BLaER1 (cell line): ENCODE results near the gene CLEC4M.
A peak's percentile ranks its signal among the peaks of the same experiment; 100 is the strongest.

Experiments
- H3K27ac ChIP-seq: shearing (Covaris generic); formaldehyde crosslinking; 2 replicates; pipeline ENCODE4 v1.8.1; 2022
- H3K27me3 ChIP-seq: shearing (Covaris generic); formaldehyde crosslinking; 2 replicates; pipeline ENCODE4 v1.8.1; 2022
- H3K36me3 ChIP-seq: shearing (Covaris generic); formaldehyde crosslinking; 2 replicates; pipeline ENCODE4 v1.8.1; 2022
- H3K4me1 ChIP-seq: shearing (Covaris generic); formaldehyde crosslinking; 2 replicates; pipeline ENCODE4 v1.8.1; 2022
- H3K4me2 ChIP-seq: shearing (Covaris generic); formaldehyde crosslinking; 2 replicates; pipeline ENCODE4 v1.8.1; 2022
- H3K4me3 ChIP-seq: shearing (Covaris generic); formaldehyde crosslinking; 2 replicates; pipeline ENCODE4 v1.8.1; 2022
- H3K9ac ChIP-seq: shearing (Covaris generic); formaldehyde crosslinking; 2 replicates; pipeline ENCODE4 v1.8.1; 2022
- H3K9me3 ChIP-seq: shearing (Covaris generic); formaldehyde crosslinking; 2 replicates; pipeline ENCODE4 v1.8.1; 2022
- H4K20me1 ChIP-seq: shearing (Covaris generic); formaldehyde crosslinking; 2 replicates; pipeline ENCODE4 v1.8.1; 2022
- Cebpa-rat ChIP-seq: shearing (Covaris generic); IDR thresholded peaks from 2 replicates; pipeline ENCODE4 v1.8.1; 2022

Gene CLEC4M

DNA sequence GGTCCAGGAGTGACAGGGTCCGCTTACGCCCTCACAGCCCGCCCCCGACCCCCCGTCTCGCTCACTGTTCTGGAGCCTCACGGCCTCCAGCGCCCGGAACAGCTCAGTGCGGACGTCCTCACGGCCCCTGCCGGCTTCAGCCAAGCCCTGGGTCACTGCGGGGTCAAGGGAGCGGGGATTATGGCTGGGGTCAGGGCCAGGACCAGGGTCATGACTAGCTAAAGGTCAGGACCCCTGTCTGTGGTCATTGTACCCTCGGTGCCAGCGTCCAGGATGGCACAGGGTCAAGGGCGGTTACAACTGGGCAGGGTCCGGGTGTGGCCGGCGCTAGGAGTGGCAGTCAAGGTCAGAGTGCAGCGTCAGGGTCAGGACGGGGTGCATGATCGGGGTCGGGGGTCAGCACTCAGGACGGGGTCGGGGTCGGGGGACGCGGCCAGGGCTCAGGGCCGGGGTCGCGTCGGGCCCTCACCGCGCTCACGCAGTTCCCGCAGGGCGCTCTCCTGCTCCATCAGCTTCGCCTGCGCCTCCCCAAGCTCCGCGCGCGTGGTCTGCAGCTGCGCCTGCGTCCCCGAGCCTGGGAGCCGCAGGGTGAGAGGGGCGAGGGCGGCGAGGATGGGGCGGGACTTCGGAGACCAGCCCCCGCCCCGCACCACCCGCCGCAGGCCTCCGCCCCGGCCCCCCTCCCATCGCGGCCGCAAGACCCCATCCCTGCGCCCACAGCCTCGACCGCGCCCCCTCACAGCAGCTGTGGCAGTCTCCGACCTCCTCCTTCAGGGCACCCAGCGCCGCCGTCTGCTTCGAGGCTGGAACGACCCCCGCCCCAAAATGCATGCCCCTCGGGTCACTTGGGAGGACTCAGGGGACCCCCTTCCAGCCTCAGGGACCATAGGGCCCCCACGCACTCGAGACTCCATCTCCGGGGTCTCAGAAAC lies 32.5 kb upstream of the CLEC4M start:
- TF ChIP-seq Cebpa-rat = no peak
- Histone ChIP-seq H3K27me3 (peaks cover 55% of the 10 kb centered on the region), H3K4me3 (no peak overlapping the region)

DNA sequence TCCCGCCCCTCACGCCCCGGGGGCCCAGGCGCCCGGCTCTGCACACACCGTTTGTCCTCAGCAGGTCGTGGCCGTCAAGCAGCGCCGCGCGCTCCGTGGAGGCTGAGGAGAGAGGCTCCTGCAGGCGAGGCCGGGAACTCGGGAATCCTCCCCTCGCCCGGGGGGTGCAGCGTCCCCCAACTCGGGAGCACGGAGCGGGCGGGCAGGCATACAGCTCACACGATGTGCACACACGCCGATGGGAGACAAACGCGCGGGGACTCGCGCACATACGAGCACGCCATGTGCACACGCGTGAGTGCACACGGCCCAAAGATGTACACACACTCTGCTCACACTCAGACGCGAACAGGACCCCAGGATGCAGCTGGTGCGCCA lies 31.8 kb upstream of the CLEC4M start:
- Histone ChIP-seq H3K36me3 (no peaks in the 10 kb centered on the region), H3K9me3 (no peaks in the 10 kb centered on the region), H3K4me1 (no peaks in the 10 kb centered on the region), H3K27me3 (peaks cover 55% of the 10 kb centered on the region), H4K20me1 (peaks cover 7% of the 10 kb centered on the region; the same call in 1 of the 2 replicates), H3K4me2 (no peak overlapping the region), H3K27ac (no peak overlapping the region), H3K4me3 (no peak overlapping the region), H3K9ac (no peak overlapping the region)
- no peak for TF ChIP-seq Cebpa-rat

More for the DNA sequence above, 32.5 kb upstream of the CLEC4M start:
- Histone ChIP-seq H3K4me1 (no peaks in the 10 kb centered on the region), H3K36me3 (no peaks in the 10 kb centered on the region), H3K9me3 (no peaks in the 10 kb centered on the region), H4K20me1 (peaks cover 7% of the 10 kb centered on the region; the same call in 1 of the 2 replicates), H3K4me2 (no peak overlapping the region), H3K9ac (no peak overlapping the region), H3K27ac (no peak overlapping the region)

DNA sequence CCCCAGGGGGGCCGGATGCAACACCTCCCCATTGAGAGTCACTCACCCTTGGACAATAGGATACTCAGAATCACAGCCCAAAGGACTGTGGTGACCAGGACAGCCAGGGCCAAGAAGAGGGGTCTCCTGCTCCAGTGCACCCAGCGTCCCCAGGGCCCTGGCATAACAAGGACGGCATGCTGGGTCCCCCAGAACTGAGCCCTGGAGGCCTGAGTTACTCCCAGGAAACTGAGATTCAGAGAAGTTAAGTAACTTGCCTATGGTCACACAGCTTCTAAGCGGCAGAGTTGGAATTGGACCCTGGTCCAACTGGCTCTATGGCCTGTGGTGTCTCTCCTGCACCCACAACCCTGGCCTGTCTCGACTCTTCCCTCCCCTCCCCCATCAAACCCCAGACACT lies 31.4 kb upstream of the CLEC4M start:
- peaks cover 55% of the 10 kb centered on the region for H3K27me3 ChIP-seq
- H3K4me2 ChIP-seq = no peak overlapping the region

DNA sequence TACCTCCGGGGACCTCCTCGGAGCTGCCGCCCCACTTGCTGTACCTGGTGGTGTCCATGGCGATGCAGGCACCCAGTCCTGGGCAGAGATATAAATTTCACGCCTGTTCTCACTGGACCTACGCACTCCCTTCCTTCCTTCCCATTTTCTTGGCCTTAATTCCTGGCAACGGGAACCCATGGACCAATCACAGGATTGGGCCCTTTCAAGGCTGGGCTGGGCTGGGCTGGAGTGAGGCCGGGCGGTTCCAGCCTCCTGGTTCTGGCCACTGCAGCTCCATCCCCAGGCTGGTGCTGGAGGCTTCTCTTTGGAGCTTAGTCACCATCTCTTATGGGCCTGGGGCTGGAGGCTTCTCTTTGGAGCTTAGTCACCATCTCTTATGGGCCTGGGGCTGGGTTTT lies 31.0 kb upstream of the CLEC4M start, which contains the start of gene CLEC4G:
TSS of gene CLEC4G (minus strand) at position 66 of the 400 bp plus-strand sequence. CDS start at position 58, 8 bp downstream.
- H3K4me3 ChIP-seq = no peak within 1 kb of the TSS
- peaks cover 7% of the 10 kb centered on the region; the same call in 1 of the 2 replicates for H4K20me1 ChIP-seq
- no peaks in the 10 kb centered on the region for H3K4me1 ChIP-seq
- H3K27ac ChIP-seq = no peak within 1 kb of the TSS
- no peaks in the 10 kb centered on the region for H3K9me3 ChIP-seq
- no peak within 1 kb of the TSS for H3K4me2 ChIP-seq
- H3K27me3 ChIP-seq = peaks cover 55% of the 10 kb centered on the region
- H3K36me3 ChIP-seq = no peaks in the 10 kb centered on the region
- no peak within 1 kb of the TSS for H3K9ac ChIP-seq
- no peak for TF ChIP-seq Cebpa-rat

More for the DNA sequence above, 31.4 kb upstream of the CLEC4M start:
- no peak overlapping the region for H3K9ac ChIP-seq
- peaks cover 7% of the 10 kb centered on the region; the same call in 1 of the 2 replicates for H4K20me1 ChIP-seq
- no peaks in the 10 kb centered on the region for H3K36me3 ChIP-seq
- no peak overlapping the region for H3K27ac ChIP-seq
- no peaks in the 10 kb centered on the region for H3K4me1 ChIP-seq
- no peak overlapping the region for H3K4me3 ChIP-seq
- no peaks in the 10 kb centered on the region for H3K9me3 ChIP-seq
- no peak for TF ChIP-seq Cebpa-rat

DNA sequence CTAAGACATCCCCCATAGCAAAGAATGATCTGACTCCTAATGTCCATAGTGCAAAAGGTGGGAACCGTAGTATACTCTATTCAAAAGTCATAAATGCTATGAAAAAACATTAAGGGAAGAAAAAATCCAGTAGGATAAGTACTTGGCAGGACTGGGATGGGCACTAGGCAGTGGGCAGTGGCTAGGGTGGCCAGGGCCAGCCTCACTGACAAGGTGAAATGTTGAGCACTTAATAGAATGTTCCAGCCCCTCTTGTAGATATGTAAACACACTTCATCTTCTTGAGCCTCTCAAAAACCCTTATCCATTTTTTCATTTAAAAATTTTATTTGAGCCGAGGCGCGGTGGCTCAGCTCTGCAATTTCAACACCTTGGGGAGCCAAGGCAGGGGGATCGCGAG lies 29.7 kb upstream of the CLEC4M start:
- peaks cover 7% of the 10 kb centered on the region; the same call in 1 of the 2 replicates for H4K20me1 ChIP-seq
- no peaks in the 10 kb centered on the region for H3K4me1 ChIP-seq
- TF ChIP-seq Cebpa-rat = no peak
- peaks cover 43% of the 10 kb centered on the region for H3K27me3 ChIP-seq
- H3K27ac ChIP-seq = no peak overlapping the region
- H3K36me3 ChIP-seq = no peaks in the 10 kb centered on the region
- no peak overlapping the region for H3K4me2 ChIP-seq
- H3K9ac ChIP-seq = no peak overlapping the region
- H3K4me3 ChIP-seq = no peak overlapping the region
- H3K9me3 ChIP-seq = no peaks in the 10 kb centered on the region

DNA sequence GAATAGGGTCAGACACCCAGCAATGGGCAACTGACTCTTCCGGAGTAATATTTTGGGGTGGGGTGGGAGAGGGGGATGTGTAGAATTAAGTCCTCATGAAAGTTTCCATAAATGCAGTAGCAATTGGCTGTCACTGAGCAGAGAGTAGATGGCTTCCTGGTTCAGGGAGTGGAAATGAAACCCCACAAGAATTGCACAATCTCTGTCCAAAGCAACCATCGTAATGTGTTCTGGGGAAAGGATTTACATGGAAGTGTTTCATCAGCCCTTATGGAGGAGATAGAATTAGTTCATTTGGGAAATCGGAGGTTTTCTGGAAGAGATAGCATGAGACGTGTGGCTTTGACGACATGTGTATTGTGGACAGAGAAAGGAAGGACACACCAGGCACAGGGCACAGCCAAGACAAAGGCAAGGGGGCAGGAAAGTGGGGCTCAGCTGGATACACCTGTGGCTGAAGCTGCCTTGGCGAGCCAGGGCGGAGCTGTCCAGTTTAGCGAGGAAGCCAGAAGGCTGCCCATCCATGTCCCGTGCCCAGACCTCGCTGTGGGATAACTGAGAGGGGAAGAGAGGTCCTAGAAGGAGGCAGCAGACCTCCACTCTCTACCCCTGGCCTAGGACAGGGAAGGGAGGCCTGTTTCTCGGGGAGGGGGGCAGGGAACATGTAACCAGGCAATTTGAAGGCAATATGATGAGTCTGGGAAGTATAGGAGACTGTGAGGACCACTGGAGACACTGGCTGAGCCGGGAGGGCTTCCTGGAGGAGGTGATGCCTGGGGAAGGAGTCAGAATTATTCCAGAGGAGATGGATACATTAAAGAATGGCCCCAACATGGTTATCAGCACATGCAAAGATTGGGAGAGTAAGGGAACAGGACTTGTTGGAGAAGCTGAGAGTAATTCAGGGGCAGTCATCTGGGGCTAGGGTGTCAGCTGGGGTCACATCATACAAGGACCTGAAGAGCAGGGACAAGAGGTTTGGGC lies 28.5 kb upstream of the CLEC4M start:
- Histone ChIP-seq H3K27me3 (peaks cover 31% of the 10 kb centered on the region), H4K20me1 (no peaks in the 10 kb centered on the region), H3K4me2 (no peak overlapping the region), H3K4me1 (peaks cover 7% of the 10 kb centered on the region), H3K4me3 (no peak overlapping the region), H3K9me3 (no peaks in the 10 kb centered on the region), H3K9ac (no peak overlapping the region), H3K36me3 (no peaks in the 10 kb centered on the region), H3K27ac (no peak overlapping the region)
- TF ChIP-seq Cebpa-rat = peak; percentile 48; the same call in 1 of the 2 replicates

DNA sequence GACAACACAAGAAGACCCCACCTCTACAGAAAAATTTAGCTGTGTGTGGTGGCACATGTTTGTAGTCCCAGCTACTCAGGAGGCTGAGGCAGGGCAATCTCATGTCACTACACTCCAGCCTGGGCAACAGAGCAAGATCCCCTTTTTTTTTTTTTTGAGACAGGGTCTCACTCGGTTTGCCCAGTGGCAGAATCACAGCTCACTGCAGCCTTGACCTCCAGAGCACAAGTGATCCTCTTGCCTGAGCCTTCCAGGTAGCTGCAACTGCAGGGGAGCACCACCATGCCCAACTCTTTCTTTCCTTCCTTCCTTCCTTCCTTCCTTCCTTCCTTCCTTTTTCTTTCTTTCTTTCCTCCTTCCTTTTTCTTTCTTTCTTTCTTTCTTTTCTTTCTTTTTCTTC lies 26.9 kb upstream of the CLEC4M start:
- no peaks in the 10 kb centered on the region for H4K20me1 ChIP-seq
- no peaks in the 10 kb centered on the region for H3K36me3 ChIP-seq
- H3K27ac ChIP-seq = no peak overlapping the region
- no peak overlapping the region for H3K9ac ChIP-seq
- H3K4me2 ChIP-seq = no peak overlapping the region
- H3K9me3 ChIP-seq = no peaks in the 10 kb centered on the region
- peaks cover 12% of the 10 kb centered on the region for H3K4me1 ChIP-seq
- no peak overlapping the region for H3K4me3 ChIP-seq
- no peak for TF ChIP-seq Cebpa-rat
- peaks cover 15% of the 10 kb centered on the region for H3K27me3 ChIP-seq

DNA sequence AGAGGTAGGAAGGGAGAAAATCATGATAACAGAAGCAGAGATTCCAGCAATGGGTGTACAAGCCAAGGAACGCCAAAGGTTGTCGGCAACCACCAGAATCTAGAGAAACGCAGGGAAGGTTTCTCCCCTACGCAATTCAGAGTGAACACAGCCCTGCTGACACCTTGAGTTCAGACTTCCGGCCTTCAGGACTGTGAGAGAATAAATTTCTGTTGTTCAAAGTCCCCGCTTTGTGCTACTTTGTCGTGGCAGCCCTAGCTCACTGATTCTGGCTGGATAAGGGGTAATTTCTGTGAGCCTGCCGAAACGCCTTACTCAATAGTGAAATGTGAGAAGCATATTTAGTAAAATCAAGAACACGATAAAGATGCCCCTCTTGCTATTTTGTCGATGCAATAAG lies 25.8 kb upstream of the CLEC4M start:
- no peaks in the 10 kb centered on the region for H3K9me3 ChIP-seq
- peaks cover 4% of the 10 kb centered on the region for H3K27me3 ChIP-seq
- no peak overlapping the region for H3K4me3 ChIP-seq
- no peaks in the 10 kb centered on the region for H4K20me1 ChIP-seq
- no peak for TF ChIP-seq Cebpa-rat
- no peak overlapping the region for H3K4me2 ChIP-seq
- H3K36me3 ChIP-seq = no peaks in the 10 kb centered on the region
- peaks cover 12% of the 10 kb centered on the region for H3K4me1 ChIP-seq
- no peak overlapping the region for H3K27ac ChIP-seq
- H3K9ac ChIP-seq = no peak overlapping the region

DNA sequence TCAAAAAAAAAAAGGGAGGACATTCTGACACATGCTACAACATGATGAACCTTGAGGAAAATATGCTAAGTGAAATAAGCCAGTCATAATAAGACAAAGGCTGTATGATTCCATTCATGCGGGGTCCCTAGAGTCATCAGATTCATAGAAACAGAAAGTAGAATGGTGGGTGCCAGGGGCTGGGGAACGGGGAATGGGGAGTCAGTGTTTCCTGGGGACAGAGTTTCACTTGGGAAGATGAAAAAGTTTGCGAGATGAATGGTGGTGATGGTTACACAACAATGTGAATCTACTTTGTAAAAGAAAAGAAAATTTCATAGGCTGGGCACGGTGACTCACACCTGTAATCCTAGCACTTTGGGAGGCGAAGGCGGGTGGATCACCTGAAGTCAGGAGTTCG lies 25.0 kb upstream of the CLEC4M start:
- no peak overlapping the region for H3K27ac ChIP-seq
- no peaks in the 10 kb centered on the region for H3K9me3 ChIP-seq
- H3K4me1 ChIP-seq = peaks cover 19% of the 10 kb centered on the region
- H4K20me1 ChIP-seq = no peaks in the 10 kb centered on the region
- no peaks in the 10 kb centered on the region for H3K36me3 ChIP-seq
- TF ChIP-seq Cebpa-rat = no peak
- no peaks in the 10 kb centered on the region for H3K27me3 ChIP-seq
- no peak overlapping the region for H3K9ac ChIP-seq
- H3K4me3 ChIP-seq = no peak overlapping the region
- no peak overlapping the region for H3K4me2 ChIP-seq
